Inflammatory macrophage treated with lipopolysaccharide for 4 hours (primary cell): ENCODE results near the gene TPSD1.

Experiments used
- DNase-seq: peaks from one replicate; pipeline ENCODE4 v3.0.0-alpha.2; 2020

The TPSD1 gene

GRCh38 chr16:1301562-1301961 is 45.7 kb downstream of the TPSD1 start:
- DNase-seq = no peak

GRCh38 chr16:1305823-1306222 is 50.0 kb downstream of the TPSD1 start:
- DNase-seq = no peak

DNA sequence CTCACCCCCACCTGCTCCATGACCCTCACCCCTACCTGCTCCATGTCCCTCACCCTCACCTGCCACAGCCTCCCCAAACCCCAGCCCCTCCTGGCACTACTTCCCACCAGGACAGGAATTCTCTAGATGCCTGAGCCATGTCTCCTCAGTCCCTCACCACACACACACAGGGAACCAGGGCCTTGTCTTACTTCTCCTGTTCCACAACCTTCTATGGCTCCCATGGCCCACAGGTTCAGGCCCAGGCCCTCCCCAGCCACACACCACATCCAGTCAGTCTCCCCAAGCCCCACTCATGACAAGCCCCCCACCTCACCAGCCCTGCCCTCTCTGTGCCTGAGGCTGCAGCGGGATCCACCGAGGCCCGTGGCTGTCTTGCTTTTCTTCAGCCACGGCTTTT is 50.5 kb downstream of the TPSD1 start:
- DNase-seq = no peak

- DNase-seq = no peak
Observed at GRCh38 chr16:1308036-1308976, 52.4 kb downstream of the TPSD1 start.
